Measurements from ENCODE around the gene IQUB. TPM values are rescaled to one million over a fixed set of nuclear protein-coding genes. Genes with fewer than 3 reads are reported as not detected.
"Not testable (repeated sequence)": the region's sequence is repeated elsewhere in the genome, so short reads cannot be mapped to it uniquely, and the experiment has no call there.

Gene IQUB
- total RNA-seq, 1 donor from 2014 or later, result not detected

DNA sequence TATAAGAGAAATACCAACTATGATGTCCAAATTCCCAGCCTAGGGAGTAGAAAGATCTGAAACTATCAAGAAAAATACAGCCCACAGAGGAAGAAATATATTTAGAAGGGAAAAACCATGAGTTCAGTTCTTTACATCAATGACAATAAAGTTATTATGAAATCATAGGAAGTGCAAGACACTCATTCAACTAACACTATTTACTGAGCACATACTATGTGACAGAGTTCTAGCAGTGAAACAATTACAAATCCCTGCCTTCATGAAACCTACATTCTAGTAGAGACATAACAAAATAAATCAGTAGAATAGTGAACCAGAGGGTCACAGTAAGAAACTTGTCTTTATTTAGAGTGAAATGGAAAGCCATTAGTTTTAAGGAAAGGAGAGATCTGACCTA lies 21.1 kb upstream of the IQUB start:
- TF ChIP-seq, protein P1, sequence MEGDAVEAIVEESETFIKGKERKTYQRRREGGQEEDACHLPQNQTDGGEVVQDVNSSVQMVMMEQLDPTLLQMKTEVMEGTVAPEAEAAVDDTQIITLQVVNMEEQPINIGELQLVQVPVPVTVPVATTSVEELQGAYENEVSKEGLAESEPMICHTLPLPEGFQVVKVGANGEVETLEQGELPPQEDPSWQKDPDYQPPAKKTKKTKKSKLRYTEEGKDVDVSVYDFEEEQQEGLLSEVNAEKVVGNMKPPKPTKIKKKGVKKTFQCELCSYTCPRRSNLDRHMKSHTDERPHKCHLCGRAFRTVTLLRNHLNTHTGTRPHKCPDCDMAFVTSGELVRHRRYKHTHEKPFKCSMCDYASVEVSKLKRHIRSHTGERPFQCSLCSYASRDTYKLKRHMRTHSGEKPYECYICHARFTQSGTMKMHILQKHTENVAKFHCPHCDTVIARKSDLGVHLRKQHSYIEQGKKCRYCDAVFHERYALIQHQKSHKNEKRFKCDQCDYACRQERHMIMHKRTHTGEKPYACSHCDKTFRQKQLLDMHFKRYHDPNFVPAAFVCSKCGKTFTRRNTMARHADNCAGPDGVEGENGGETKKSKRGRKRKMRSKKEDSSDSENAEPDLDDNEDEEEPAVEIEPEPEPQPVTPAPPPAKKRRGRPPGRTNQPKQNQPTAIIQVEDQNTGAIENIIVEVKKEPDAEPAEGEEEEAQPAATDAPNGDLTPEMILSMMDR (IDR thresholded peaks at IDR 0.05; ENCODE audit: insufficient read depth, low read length, severe bottlenecking), result no peak
- no peak for FAIRE-seq

DNA sequence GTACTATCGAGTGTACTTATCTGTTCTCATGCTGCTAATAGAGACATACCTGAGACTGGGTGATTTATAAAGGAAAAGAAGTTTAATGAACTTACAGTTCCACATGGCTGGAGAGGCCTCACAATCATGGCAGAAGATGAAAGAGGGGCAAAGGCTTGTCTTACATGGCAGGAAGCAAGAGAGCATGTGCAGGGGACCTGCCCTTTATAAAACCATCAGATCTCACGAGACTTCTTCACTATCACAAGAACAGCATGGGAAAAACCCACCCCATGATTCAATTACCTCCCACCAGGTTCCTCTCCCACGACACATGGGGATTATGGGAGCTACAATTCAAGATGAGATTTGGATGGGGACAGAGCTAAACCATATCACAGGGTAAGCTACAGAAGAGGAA lies 18.8 kb upstream of the IQUB start:
- no peak for FAIRE-seq

More for the DNA sequence above, 21.1 kb upstream of the IQUB start:
- Histone ChIP-seq H3K36me3 (ENCODE audit: control insufficient read depth, insufficient read depth, low read length) (no peaks in the 10 kb centered on the region), H3K27me3 (ENCODE audit: control insufficient read depth, insufficient read depth, low read length) (no peaks in the 10 kb centered on the region), H3K4me3 (ENCODE audit: low read depth, low read length) (no peak overlapping the region)
- no peak for DNase-seq (ENCODE audit: low read depth)

DNA sequence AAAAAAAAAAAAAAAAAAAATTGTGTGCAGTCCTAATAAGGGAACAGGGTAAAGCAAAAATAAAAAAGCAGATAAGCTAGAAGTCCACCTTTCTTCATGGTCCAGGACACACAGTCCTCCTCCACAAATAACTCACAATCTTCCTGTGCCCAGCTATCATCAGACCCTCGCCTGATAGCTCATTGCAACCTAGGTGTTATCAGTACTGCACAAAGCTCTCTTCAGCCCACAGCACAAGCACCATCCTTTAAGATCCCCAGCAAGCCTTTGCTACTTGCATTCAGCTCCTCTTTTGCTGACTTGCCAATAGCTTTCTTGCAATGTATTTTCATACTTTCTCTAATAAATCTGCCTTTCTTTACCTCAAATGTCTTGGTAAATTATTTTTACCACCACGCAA lies 18.2 kb upstream of the IQUB start:
- FAIRE-seq (no peak), DNase-seq (ENCODE audit: low read depth) (no peak)
- Histone ChIP-seq H3K4me3 (ENCODE audit: low read depth, low read length) (no peak overlapping the region), H3K36me3 (ENCODE audit: control insufficient read depth, insufficient read depth, low read length) (no peaks in the 10 kb centered on the region), H3K27me3 (ENCODE audit: control insufficient read depth, insufficient read depth, low read length) (no peaks in the 10 kb centered on the region)
- TF ChIP-seq, protein P1 (IDR thresholded peaks at IDR 0.05; ENCODE audit: insufficient read depth, low read length, severe bottlenecking), result no peak

More for the DNA sequence above, 18.8 kb upstream of the IQUB start:
- Histone ChIP-seq H3K4me3 (ENCODE audit: low read depth, low read length) (no peak overlapping the region), H3K27me3 (ENCODE audit: control insufficient read depth, insufficient read depth, low read length) (no peaks in the 10 kb centered on the region), H3K36me3 (ENCODE audit: control insufficient read depth, insufficient read depth, low read length) (no peaks in the 10 kb centered on the region)
- TF ChIP-seq, protein P1 (IDR thresholded peaks at IDR 0.05; ENCODE audit: insufficient read depth, low read length, severe bottlenecking), result no peak
- DNase-seq (ENCODE audit: low read depth), result no peak

DNA sequence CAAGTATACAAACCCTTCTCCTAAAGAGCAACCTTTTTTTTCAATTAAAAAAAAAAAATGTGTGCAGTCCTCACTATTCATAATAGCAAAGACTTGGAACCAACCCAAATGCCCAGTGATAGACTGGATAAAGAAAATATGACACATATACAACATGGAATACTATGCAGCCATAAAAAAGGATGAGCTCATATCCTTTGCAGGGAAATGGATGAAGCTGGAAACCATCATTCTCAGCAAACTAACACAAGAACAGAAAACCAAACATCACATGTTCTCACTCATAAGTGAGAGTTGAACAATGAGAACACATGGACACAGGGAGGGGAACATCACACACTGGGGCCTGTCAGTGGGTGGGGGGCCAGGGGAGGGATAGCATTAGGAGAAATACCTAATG lies 17.7 kb upstream of the IQUB start:
- not testable (repeated sequence) for FAIRE-seq; DNase-seq (ENCODE audit: low read depth); H3K36me3 ChIP-seq (ENCODE audit: control insufficient read depth, insufficient read depth, low read length); H3K4me3 ChIP-seq (ENCODE audit: low read depth, low read length); H3K27me3 ChIP-seq (ENCODE audit: control insufficient read depth, insufficient read depth, low read length)

DNA sequence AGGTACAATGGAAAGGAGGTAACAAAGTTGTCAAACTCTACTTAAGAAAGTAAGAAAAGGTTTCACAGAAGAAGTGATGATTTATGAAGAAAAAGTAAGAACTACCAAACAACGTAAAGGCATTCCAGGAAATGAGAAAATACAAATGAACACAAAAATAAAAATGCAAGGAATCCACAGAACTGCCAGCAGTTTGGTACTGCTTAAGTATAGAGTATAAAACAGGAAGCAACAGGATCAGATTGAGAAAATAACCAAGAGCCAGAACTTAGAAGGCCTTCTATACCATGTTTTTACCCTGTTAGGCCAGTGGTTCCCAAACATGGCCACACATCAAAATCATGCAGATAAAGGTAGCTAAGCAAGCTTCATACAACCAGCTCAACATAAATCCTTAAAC lies 14.0 kb upstream of the IQUB start:
- DNase-seq (ENCODE audit: low read depth) (no peak), FAIRE-seq (no peak)
- Histone ChIP-seq H3K4me3 (ENCODE audit: low read depth, low read length) (no peak overlapping the region), H3K27me3 (ENCODE audit: control insufficient read depth, insufficient read depth, low read length) (no peaks in the 10 kb centered on the region), H3K36me3 (ENCODE audit: control insufficient read depth, insufficient read depth, low read length) (no peaks in the 10 kb centered on the region)
- TF ChIP-seq, protein P1 (IDR thresholded peaks at IDR 0.05; ENCODE audit: insufficient read depth, low read length, severe bottlenecking), result no peak

DNA sequence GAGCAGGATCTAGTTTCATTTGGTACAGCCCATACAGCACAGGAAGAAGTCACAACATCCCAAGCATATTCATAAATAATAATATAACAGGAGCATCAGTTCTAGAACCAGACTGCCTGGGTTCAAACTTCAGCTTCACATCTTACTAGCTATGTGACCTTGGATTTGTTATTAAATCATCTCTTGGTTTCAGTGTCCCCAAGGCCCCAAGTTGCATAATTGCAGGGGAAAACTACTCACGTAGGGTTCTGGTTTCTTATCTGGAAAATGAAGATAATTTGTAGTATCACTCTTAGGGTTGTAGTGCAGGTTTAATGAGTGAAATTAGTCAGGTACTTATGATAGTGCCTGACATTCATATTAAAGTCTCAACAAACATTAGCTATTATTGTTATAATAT lies 5.5 kb upstream of the IQUB start:
- no peak for FAIRE-seq
- DNase-seq (ENCODE audit: low read depth), result no peak
- TF ChIP-seq, protein P1 (IDR thresholded peaks at IDR 0.05; ENCODE audit: insufficient read depth, low read length, severe bottlenecking), result no peak
- no peaks in the 10 kb centered on the region for H3K27me3 ChIP-seq (ENCODE audit: control insufficient read depth, insufficient read depth, low read length)
- no peak overlapping the region for H3K4me3 ChIP-seq (ENCODE audit: low read depth, low read length)
- no peaks in the 10 kb centered on the region for H3K36me3 ChIP-seq (ENCODE audit: control insufficient read depth, insufficient read depth, low read length)

Measured in bronchial epithelial cell (primary cell).